Prostate gland (tissue), 2 donors: ENCODE measurements around the gene SP9.

ENCODE experiments used
- POLR2A ChIP-seq: fragments of 450-650 bp; IDR thresholded peaks from one replicate; pipeline ENCODE4 v1.6.1; 2016; ENCODE audit warnings: antibody characterized with exemption, mild to moderate bottlenecking
- POLR2AphosphoS5 ChIP-seq: sonication (generic); formaldehyde crosslinking; IDR thresholded peaks from one replicate; pipeline ENCODE4 v1.6.1; 2017; ENCODE audit warnings: antibody characterized with exemption
- TF ChIP-seq, protein P1 (sequence below), 4 experiments: fragments of 200-600 bp in 2 of 4; fragments of 450-650 bp in 2 of 4; sonication (generic) in 2 of 4; IDR thresholded peaks; 1 replicate in 3 of 4; 2 replicates in 1 of 4; pipeline ENCODE4 v1.5.1; 2016 to 2019; ENCODE audit warnings: antibody characterized with exemption in 4 of 4, mild to moderate bottlenecking in 2 of 4, moderate library complexity in 2 of 4

DNA sequence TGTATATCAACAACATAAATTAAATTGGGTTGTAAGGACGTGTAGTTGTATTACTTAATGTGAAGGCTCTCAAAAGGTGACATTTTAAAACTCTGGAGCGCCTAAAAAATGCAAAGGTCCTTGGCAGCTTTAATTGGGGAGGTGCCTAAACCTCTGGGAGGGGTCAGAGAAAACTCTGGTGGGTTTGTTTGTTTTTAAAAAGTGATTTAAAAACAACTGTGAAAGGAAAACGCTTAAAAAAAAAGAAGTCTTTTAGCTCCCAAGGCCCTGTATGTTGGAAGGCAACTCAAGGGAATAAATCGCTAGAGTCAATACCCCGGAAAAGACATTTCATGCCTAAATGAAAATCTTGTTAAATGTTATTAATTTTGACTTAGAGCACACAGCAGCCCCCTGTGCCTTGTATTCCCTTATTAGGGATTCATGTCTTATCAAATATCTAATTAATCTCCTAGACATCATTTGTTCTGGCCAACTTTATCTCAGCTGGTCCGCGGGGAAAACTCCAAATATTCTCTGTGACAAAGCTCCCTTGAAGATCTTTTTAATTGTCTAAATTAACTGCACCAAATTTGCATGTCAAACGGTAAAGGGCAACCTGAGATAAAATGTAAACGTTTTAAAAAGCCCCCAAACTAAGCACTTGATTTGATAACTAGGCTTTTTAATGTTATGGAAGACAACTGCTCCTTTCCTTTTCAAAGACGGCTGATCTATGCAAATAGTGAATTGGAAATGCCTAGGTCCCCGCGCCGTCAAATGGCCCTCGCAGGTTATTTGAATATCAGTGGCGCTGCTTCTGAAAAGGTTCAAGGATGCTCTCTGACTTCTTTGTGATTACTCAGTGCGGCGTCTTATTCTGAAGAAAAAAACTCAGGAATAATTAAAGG, 4.2 kb downstream of the SP9 start:
- TF ChIP-seq, protein P1, sequence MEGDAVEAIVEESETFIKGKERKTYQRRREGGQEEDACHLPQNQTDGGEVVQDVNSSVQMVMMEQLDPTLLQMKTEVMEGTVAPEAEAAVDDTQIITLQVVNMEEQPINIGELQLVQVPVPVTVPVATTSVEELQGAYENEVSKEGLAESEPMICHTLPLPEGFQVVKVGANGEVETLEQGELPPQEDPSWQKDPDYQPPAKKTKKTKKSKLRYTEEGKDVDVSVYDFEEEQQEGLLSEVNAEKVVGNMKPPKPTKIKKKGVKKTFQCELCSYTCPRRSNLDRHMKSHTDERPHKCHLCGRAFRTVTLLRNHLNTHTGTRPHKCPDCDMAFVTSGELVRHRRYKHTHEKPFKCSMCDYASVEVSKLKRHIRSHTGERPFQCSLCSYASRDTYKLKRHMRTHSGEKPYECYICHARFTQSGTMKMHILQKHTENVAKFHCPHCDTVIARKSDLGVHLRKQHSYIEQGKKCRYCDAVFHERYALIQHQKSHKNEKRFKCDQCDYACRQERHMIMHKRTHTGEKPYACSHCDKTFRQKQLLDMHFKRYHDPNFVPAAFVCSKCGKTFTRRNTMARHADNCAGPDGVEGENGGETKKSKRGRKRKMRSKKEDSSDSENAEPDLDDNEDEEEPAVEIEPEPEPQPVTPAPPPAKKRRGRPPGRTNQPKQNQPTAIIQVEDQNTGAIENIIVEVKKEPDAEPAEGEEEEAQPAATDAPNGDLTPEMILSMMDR (IDR thresholded peaks at IDR 0.05): no peak
- TF ChIP-seq POLR2A (no peak), POLR2AphosphoS5 (no peak)
